ENCODE measurements around the gene ALPL.

- TF ChIP-seq CTCF (IDR thresholded peaks at IDR 0.05 in 8 of 11, conservative IDR thresholded peaks at IDR 0.05 in 3 of 11) (peak in 1 of 11 experiments; percentile 14), POLR2A (IDR thresholded peaks at IDR 0.05) (no peak), POLR2AphosphoS5 (IDR thresholded peaks at IDR 0.05) (no peak)
Measured at GRCh38 chr1:21468599-21468998, 40.6 kb upstream of the ALPL start.
